ENCODE measurements around the gene TMEM150C. TPM values are rescaled to one million over a fixed set of nuclear protein-coding genes. Genes with fewer than 3 reads are reported as not detected.

Gene TMEM150C
- total RNA-seq, 1 experiment from 2014 or later, result 0.58 TPM

DNA sequence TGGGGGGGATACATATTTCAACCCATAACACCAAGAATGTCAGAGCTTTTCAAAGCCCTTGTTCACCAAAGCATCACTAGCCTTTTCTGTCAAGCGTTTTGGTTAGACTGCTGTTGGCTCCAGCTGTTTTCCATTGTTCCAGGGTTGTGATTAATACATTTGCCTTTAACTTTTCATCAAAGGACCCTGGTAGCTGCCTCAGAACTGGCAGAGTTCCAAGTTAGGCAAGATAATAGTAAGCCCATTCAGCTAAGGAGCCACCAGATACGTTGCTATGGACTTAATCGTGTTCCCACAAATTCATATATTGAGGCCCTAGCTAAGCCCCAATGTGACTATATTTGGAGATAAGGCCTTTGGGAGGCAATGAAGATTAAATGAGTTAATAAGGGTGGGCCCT, 94.3 kb downstream of the TMEM150C start:
- H3K27me3 ChIP-seq (ENCODE audit: low read length), result no peaks in the 10 kb centered on the region
- no peak overlapping the region for H3K4me3 ChIP-seq (ENCODE audit: low read length)
- H3K79me2 ChIP-seq (ENCODE audit: low read length), result no peaks in the 10 kb centered on the region
- TF ChIP-seq, protein P1, sequence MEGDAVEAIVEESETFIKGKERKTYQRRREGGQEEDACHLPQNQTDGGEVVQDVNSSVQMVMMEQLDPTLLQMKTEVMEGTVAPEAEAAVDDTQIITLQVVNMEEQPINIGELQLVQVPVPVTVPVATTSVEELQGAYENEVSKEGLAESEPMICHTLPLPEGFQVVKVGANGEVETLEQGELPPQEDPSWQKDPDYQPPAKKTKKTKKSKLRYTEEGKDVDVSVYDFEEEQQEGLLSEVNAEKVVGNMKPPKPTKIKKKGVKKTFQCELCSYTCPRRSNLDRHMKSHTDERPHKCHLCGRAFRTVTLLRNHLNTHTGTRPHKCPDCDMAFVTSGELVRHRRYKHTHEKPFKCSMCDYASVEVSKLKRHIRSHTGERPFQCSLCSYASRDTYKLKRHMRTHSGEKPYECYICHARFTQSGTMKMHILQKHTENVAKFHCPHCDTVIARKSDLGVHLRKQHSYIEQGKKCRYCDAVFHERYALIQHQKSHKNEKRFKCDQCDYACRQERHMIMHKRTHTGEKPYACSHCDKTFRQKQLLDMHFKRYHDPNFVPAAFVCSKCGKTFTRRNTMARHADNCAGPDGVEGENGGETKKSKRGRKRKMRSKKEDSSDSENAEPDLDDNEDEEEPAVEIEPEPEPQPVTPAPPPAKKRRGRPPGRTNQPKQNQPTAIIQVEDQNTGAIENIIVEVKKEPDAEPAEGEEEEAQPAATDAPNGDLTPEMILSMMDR (conservative IDR thresholded peaks at IDR 0.05; ENCODE audit: low read depth, low read length), result no peak
- TF ChIP-seq EZH2phosphoT487 (IDR thresholded peaks at IDR 0.05; ENCODE audit: borderline replicate concordance, low read length), result no peak
- TF ChIP-seq EZH2 (IDR thresholded peaks at IDR 0.05; ENCODE audit: low read length, unreplicated experiment), result no peak
- BruUV-seq (replicated peaks), result no TSS peak
- H3K4me1 ChIP-seq (ENCODE audit: insufficient read depth, low read length), result no peaks in the 10 kb centered on the region
- no peaks in the 10 kb centered on the region for H3K9me2 ChIP-seq (replicated peaks; ENCODE audit: low read length)
- ChIA-PET POLR2A (ENCODE audit: unreplicated experiment) (no interaction called here), CTCF (no interaction called here)
- no peak overlapping the region for H3K27ac ChIP-seq (ENCODE audit: low read length)
- intact Hi-C loops (cut with micrococcal nuclease), result no loop called here
- ATAC-seq (no peak), DNase-seq (no peak)
- H3K4me2 ChIP-seq (ENCODE audit: low read length), result no peak overlapping the region
- H2AFZ ChIP-seq (ENCODE audit: low read length), result no peak overlapping the region
- no peaks in the 10 kb centered on the region for H3K9me3 ChIP-seq (ENCODE audit: low read length)
- no peaks in the 10 kb centered on the region for H4K20me1 ChIP-seq (ENCODE audit: low read length)
- H3F3A ChIP-seq (ENCODE audit: low read length, unreplicated experiment), result no peaks in the 10 kb centered on the region
- no peak overlapping the region for H3K9ac ChIP-seq (ENCODE audit: low read length)
- H3K36me3 ChIP-seq (ENCODE audit: low read depth, low read length), result peaks cover 5% of the 10 kb centered on the region

DNA sequence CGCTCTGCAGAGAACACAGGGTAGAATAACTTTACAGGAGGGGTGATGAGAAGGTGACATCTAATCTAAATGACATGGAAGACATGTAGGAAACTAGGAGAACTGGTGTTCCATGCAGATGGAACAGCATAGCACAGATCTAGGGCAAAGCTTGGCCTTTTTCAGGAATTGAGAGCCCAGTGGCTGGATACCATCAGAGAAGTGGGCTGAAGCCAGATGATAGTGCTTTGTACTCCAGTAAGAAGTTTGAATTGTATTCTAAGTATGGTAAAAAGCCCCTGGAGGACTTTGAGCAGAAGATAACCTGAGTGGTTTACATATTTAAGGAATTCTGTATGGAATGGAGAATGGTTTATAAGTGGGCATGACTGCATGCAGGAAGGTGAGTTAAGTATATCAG, 98.6 kb downstream of the TMEM150C start:
- Histone ChIP-seq H3F3A (ENCODE audit: low read length, unreplicated experiment) (no peaks in the 10 kb centered on the region), H3K79me2 (ENCODE audit: low read length) (no peaks in the 10 kb centered on the region), H3K4me1 (ENCODE audit: insufficient read depth, low read length) (no peaks in the 10 kb centered on the region), H3K9ac (ENCODE audit: low read length) (no peak overlapping the region), H3K27ac (ENCODE audit: low read length) (no peak overlapping the region), H3K4me3 (ENCODE audit: low read length) (no peak overlapping the region), H2AFZ (ENCODE audit: low read length) (no peak overlapping the region), H3K9me2 (replicated peaks; ENCODE audit: low read length) (no peaks in the 10 kb centered on the region), H3K36me3 (ENCODE audit: low read depth, low read length) (peaks cover 5% of the 10 kb centered on the region), H3K27me3 (ENCODE audit: low read length) (no peaks in the 10 kb centered on the region), H3K9me3 (ENCODE audit: low read length) (no peaks in the 10 kb centered on the region), H4K20me1 (ENCODE audit: low read length) (no peaks in the 10 kb centered on the region), H3K4me2 (ENCODE audit: low read length) (no peak overlapping the region)
- DNase-seq, result no peak
- intact Hi-C loops (cut with micrococcal nuclease), result loop anchor here (2.0 kb wide), 1 partner anchor 340 kb away; no protein-coding TSS in a partner anchor
- POLR2A ChIA-PET (ENCODE audit: unreplicated experiment), result no interaction called here
- no TSS peak for BruUV-seq (replicated peaks)
- no peak for ATAC-seq
- TF ChIP-seq, protein P1 (conservative IDR thresholded peaks at IDR 0.05; ENCODE audit: low read depth, low read length), result no peak
- TF ChIP-seq EZH2phosphoT487 (IDR thresholded peaks at IDR 0.05; ENCODE audit: borderline replicate concordance, low read length) (no peak), EZH2 (IDR thresholded peaks at IDR 0.05; ENCODE audit: low read length, unreplicated experiment) (no peak)
- CTCF ChIA-PET, result interaction anchor here (1.1 kb wide), 1 partner anchor 276 kb away, joined by 9 read pairs; no protein-coding TSS in a partner anchor

DNA sequence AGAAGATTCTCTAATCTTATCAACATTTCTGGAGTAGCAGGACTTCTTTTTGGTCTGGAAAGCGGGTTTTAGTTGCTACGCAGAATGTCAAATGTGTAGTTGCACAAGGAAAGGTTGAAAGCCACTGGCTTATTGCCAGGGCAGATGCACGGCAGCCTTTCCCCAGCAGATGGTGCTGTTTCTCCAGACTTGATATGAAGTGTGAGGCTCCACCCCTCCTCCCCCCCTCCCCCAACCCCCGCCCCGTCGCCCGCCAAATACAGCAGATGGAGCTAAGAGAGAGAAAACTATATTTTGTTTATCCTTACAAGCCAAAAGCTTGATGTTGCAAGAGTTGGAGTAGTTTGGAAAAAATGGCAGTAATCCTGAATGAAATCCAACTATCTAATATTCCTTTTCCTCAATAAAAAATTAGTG, 99.4 kb downstream of the TMEM150C start:
- no peak for TF ChIP-seq EZH2phosphoT487 (IDR thresholded peaks at IDR 0.05; ENCODE audit: borderline replicate concordance, low read length)
- TF ChIP-seq, protein P1 (conservative IDR thresholded peaks at IDR 0.05; ENCODE audit: low read depth, low read length), result peak; percentile 54; the same call in 1 of the 2 replicates
- no TSS peak for BruUV-seq (replicated peaks)
- POLR2A ChIA-PET (ENCODE audit: unreplicated experiment), result interaction anchor here (0.6 kb wide), 1 partner anchor 1312 kb away, joined by 7 read pairs; no protein-coding TSS in a partner anchor
- Histone ChIP-seq H3K9me3 (ENCODE audit: low read length) (no peaks in the 10 kb centered on the region), H3K9ac (ENCODE audit: low read length) (no peak overlapping the region), H3K4me1 (ENCODE audit: insufficient read depth, low read length) (no peaks in the 10 kb centered on the region), H3K9me2 (replicated peaks; ENCODE audit: low read length) (no peaks in the 10 kb centered on the region), H3F3A (ENCODE audit: low read length, unreplicated experiment) (no peaks in the 10 kb centered on the region), H3K4me3 (ENCODE audit: low read length) (no peak overlapping the region), H3K36me3 (ENCODE audit: low read depth, low read length) (peaks cover 5% of the 10 kb centered on the region), H3K4me2 (ENCODE audit: low read length) (no peak overlapping the region), H3K27me3 (ENCODE audit: low read length) (no peaks in the 10 kb centered on the region), H2AFZ (ENCODE audit: low read length) (no peak overlapping the region), H3K79me2 (ENCODE audit: low read length) (no peaks in the 10 kb centered on the region), H4K20me1 (ENCODE audit: low read length) (no peaks in the 10 kb centered on the region), H3K27ac (ENCODE audit: low read length) (no peak overlapping the region)
- intact Hi-C loops (cut with micrococcal nuclease), result loop anchor here (1.0 to 2.0 kb wide), 3 partner anchors 88 to 340 kb away; no protein-coding TSS in a partner anchor
- ATAC-seq (no peak), DNase-seq (peak; percentile 88)
- CTCF ChIA-PET, result interaction anchor here (0.5 to 1.1 kb wide), 14 partner anchors 9 to 745 kb away, joined by 3 to 10 read pairs (median 4); partner anchors contain the start of gene COPS4

Measured in PC-3 (cell line).